Measurements from ENCODE around the gene PIK3C2G.

DNA sequence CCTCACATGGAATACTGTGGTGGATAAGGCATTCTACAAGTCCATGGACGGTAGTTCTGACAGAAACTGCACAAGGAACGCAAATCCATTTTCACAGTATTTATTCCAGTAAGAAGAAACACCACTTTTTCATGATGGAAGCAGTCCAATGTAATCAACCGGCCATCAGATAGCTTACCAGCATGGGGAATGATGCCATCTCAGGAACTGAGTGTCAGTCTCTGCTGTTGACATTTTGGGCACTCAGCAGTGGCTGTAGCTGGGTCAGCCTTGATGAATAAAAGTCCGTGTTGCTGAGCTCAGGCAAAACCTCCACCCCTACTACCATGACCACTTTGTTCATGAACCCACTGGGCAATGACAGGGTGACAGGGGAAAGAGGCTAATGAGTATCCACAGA, 373.1 kb downstream of the PIK3C2G start:
- TF ChIP-seq, protein P1, sequence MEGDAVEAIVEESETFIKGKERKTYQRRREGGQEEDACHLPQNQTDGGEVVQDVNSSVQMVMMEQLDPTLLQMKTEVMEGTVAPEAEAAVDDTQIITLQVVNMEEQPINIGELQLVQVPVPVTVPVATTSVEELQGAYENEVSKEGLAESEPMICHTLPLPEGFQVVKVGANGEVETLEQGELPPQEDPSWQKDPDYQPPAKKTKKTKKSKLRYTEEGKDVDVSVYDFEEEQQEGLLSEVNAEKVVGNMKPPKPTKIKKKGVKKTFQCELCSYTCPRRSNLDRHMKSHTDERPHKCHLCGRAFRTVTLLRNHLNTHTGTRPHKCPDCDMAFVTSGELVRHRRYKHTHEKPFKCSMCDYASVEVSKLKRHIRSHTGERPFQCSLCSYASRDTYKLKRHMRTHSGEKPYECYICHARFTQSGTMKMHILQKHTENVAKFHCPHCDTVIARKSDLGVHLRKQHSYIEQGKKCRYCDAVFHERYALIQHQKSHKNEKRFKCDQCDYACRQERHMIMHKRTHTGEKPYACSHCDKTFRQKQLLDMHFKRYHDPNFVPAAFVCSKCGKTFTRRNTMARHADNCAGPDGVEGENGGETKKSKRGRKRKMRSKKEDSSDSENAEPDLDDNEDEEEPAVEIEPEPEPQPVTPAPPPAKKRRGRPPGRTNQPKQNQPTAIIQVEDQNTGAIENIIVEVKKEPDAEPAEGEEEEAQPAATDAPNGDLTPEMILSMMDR (conservative IDR thresholded peaks at IDR 0.05; ENCODE audit: low read depth, low read length), result no peak
- no peak for TF ChIP-seq POLR2A (IDR thresholded peaks at IDR 0.05; ENCODE audit: low read depth, low read length)
- TF ChIP-seq, protein P2, sequence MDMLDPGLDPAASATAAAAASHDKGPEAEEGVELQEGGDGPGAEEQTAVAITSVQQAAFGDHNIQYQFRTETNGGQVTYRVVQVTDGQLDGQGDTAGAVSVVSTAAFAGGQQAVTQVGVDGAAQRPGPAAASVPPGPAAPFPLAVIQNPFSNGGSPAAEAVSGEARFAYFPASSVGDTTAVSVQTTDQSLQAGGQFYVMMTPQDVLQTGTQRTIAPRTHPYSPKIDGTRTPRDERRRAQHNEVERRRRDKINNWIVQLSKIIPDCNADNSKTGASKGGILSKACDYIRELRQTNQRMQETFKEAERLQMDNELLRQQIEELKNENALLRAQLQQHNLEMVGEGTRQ (IDR thresholded peaks at IDR 0.05; ENCODE audit: low read depth, low read length), result no peak
- no peak for TF ChIP-seq FOS (IDR thresholded peaks at IDR 0.05; ENCODE audit: low read depth, low read length)
- no peak for TF ChIP-seq MAFK (IDR thresholded peaks at IDR 0.05; ENCODE audit: low read depth, low read length)
- TF ChIP-seq CEBPB (IDR thresholded peaks at IDR 0.05; ENCODE audit: low read depth, low read length), result no peak
- no peak for TF ChIP-seq RFX5 (IDR thresholded peaks at IDR 0.05; ENCODE audit: low read depth, low read length)
- TF ChIP-seq NFE2L2 (IDR thresholded peaks at IDR 0.05; ENCODE audit: low read depth, low read length), result no peak
- TF ChIP-seq, protein P3, sequence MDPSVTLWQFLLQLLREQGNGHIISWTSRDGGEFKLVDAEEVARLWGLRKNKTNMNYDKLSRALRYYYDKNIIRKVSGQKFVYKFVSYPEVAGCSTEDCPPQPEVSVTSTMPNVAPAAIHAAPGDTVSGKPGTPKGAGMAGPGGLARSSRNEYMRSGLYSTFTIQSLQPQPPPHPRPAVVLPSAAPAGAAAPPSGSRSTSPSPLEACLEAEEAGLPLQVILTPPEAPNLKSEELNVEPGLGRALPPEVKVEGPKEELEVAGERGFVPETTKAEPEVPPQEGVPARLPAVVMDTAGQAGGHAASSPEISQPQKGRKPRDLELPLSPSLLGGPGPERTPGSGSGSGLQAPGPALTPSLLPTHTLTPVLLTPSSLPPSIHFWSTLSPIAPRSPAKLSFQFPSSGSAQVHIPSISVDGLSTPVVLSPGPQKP (IDR thresholded peaks at IDR 0.05; ENCODE audit: borderline replicate concordance, low read depth, low read length), result no peak

Data from IMR-90 (cell line).